Measurements from ENCODE around the gene LDLRAD3.

Gene LDLRAD3

GRCh38 chr11:35950082-35950481 is 6.2 kb downstream of the LDLRAD3 start:
- Histone ChIP-seq H3K27me3 (ENCODE audit: insufficient read depth, low read length) (no peaks in the 10 kb centered on the region), H3K36me3 (ENCODE audit: insufficient read depth, low read length) (no peaks in the 10 kb centered on the region), H3K9me3 (ENCODE audit: low read length) (peaks cover 4% of the 10 kb centered on the region), H3K4me3 (ENCODE audit: low read length) (no peak overlapping the region), H2AFZ (ENCODE audit: low read depth, low read length) (no peak overlapping the region), H3K4me1 (ENCODE audit: insufficient read depth, low read length) (peaks cover 14% of the 10 kb centered on the region)

- peaks cover 4% of the 10 kb centered on the region for H3K9me3 ChIP-seq (ENCODE audit: low read length)
- H2AFZ ChIP-seq (ENCODE audit: low read depth, low read length), result no peak overlapping the region
- no peak overlapping the region for H3K4me3 ChIP-seq (ENCODE audit: low read length)
- H3K36me3 ChIP-seq (ENCODE audit: insufficient read depth, low read length), result no peaks in the 10 kb centered on the region
- H3K27me3 ChIP-seq (ENCODE audit: insufficient read depth, low read length), result no peaks in the 10 kb centered on the region
- H3K4me1 ChIP-seq (ENCODE audit: insufficient read depth, low read length), result no peaks in the 10 kb centered on the region
Measured at GRCh38 chr11:35951680-35952079, 7.8 kb downstream of the LDLRAD3 start.

GRCh38 chr11:35953081-35953760 is 9.4 kb downstream of the LDLRAD3 start:
- H3K36me3 ChIP-seq (ENCODE audit: insufficient read depth, low read length), result no peaks in the 10 kb centered on the region
- no peak overlapping the region for H3K4me3 ChIP-seq (ENCODE audit: low read length)
- no peak overlapping the region for H2AFZ ChIP-seq (ENCODE audit: low read depth, low read length)
- no peaks in the 10 kb centered on the region for H3K4me1 ChIP-seq (ENCODE audit: insufficient read depth, low read length)
- peaks cover 6% of the 10 kb centered on the region for H3K9me3 ChIP-seq (ENCODE audit: low read length)
- H3K27me3 ChIP-seq (ENCODE audit: insufficient read depth, low read length), result no peaks in the 10 kb centered on the region

- Histone ChIP-seq H3K27me3 (ENCODE audit: insufficient read depth, low read length) (no peaks in the 10 kb centered on the region), H3K36me3 (ENCODE audit: insufficient read depth, low read length) (no peaks in the 10 kb centered on the region), H2AFZ (ENCODE audit: low read depth, low read length) (no peak overlapping the region), H3K4me3 (ENCODE audit: low read length) (no peak overlapping the region), H3K9me3 (ENCODE audit: low read length) (peaks cover 2% of the 10 kb centered on the region), H3K4me1 (ENCODE audit: insufficient read depth, low read length) (no peaks in the 10 kb centered on the region)
Measured at GRCh38 chr11:35954205-35954604, 10.3 kb downstream of the LDLRAD3 start.

- Histone ChIP-seq H3K4me1 (ENCODE audit: insufficient read depth, low read length) (no peaks in the 10 kb centered on the region), H3K36me3 (ENCODE audit: insufficient read depth, low read length) (no peaks in the 10 kb centered on the region), H3K9me3 (ENCODE audit: low read length) (peaks cover 2% of the 10 kb centered on the region), H2AFZ (ENCODE audit: low read depth, low read length) (no peak overlapping the region), H3K4me3 (ENCODE audit: low read length) (no peak overlapping the region), H3K27me3 (ENCODE audit: insufficient read depth, low read length) (no peaks in the 10 kb centered on the region)
Measured at GRCh38 chr11:35955636-35956035, 11.8 kb downstream of the LDLRAD3 start.

- Histone ChIP-seq H3K4me1 (ENCODE audit: insufficient read depth, low read length) (no peaks in the 10 kb centered on the region), H2AFZ (ENCODE audit: low read depth, low read length) (no peak overlapping the region), H3K36me3 (ENCODE audit: insufficient read depth, low read length) (no peaks in the 10 kb centered on the region), H3K4me3 (ENCODE audit: low read length) (no peak overlapping the region), H3K27me3 (ENCODE audit: insufficient read depth, low read length) (no peaks in the 10 kb centered on the region), H3K9me3 (ENCODE audit: low read length) (peaks cover 14% of the 10 kb centered on the region)
Measured at GRCh38 chr11:35962369-35963138, 18.7 kb downstream of the LDLRAD3 start.

- Histone ChIP-seq H3K27me3 (ENCODE audit: insufficient read depth, low read length) (no peaks in the 10 kb centered on the region), H2AFZ (ENCODE audit: low read depth, low read length) (no peak overlapping the region), H3K9me3 (ENCODE audit: low read length) (peaks cover 18% of the 10 kb centered on the region), H3K36me3 (ENCODE audit: insufficient read depth, low read length) (no peaks in the 10 kb centered on the region), H3K4me1 (ENCODE audit: insufficient read depth, low read length) (no peaks in the 10 kb centered on the region), H3K4me3 (ENCODE audit: low read length) (no peak overlapping the region)
Measured at GRCh38 chr11:35963911-35964310, 20.0 kb downstream of the LDLRAD3 start.

GRCh38 chr11:35964841-35965240 is 21.0 kb downstream of the LDLRAD3 start:
- no peak overlapping the region for H3K4me3 ChIP-seq (ENCODE audit: low read length)
- no peaks in the 10 kb centered on the region for H3K4me1 ChIP-seq (ENCODE audit: insufficient read depth, low read length)
- no peaks in the 10 kb centered on the region for H3K36me3 ChIP-seq (ENCODE audit: insufficient read depth, low read length)
- H3K9me3 ChIP-seq (ENCODE audit: low read length), result peaks cover 18% of the 10 kb centered on the region
- no peak overlapping the region for H2AFZ ChIP-seq (ENCODE audit: low read depth, low read length)
- H3K27me3 ChIP-seq (ENCODE audit: insufficient read depth, low read length), result no peaks in the 10 kb centered on the region

- H3K36me3 ChIP-seq (ENCODE audit: insufficient read depth, low read length), result no peaks in the 10 kb centered on the region
- no peak overlapping the region for H3K4me3 ChIP-seq (ENCODE audit: low read length)
- no peak overlapping the region for H2AFZ ChIP-seq (ENCODE audit: low read depth, low read length)
- no peaks in the 10 kb centered on the region for H3K4me1 ChIP-seq (ENCODE audit: insufficient read depth, low read length)
- H3K27me3 ChIP-seq (ENCODE audit: insufficient read depth, low read length), result no peaks in the 10 kb centered on the region
- peaks cover 21% of the 10 kb centered on the region for H3K9me3 ChIP-seq (ENCODE audit: low read length)
Measured at GRCh38 chr11:35967042-35967441, 23.2 kb downstream of the LDLRAD3 start.

- Histone ChIP-seq H3K27me3 (ENCODE audit: insufficient read depth, low read length) (no peaks in the 10 kb centered on the region), H3K4me3 (ENCODE audit: low read length) (no peak overlapping the region), H3K36me3 (ENCODE audit: insufficient read depth, low read length) (no peaks in the 10 kb centered on the region), H3K9me3 (ENCODE audit: low read length) (peaks cover 25% of the 10 kb centered on the region), H3K4me1 (ENCODE audit: insufficient read depth, low read length) (no peaks in the 10 kb centered on the region), H2AFZ (ENCODE audit: low read depth, low read length) (no peak overlapping the region)
Measured at GRCh38 chr11:35968386-35969088, 24.7 kb downstream of the LDLRAD3 start.

- Histone ChIP-seq H3K27me3 (ENCODE audit: insufficient read depth, low read length) (no peaks in the 10 kb centered on the region), H2AFZ (ENCODE audit: low read depth, low read length) (no peak overlapping the region), H3K9me3 (ENCODE audit: low read length) (peaks cover 23% of the 10 kb centered on the region), H3K36me3 (ENCODE audit: insufficient read depth, low read length) (no peaks in the 10 kb centered on the region), H3K4me1 (ENCODE audit: insufficient read depth, low read length) (no peaks in the 10 kb centered on the region), H3K4me3 (ENCODE audit: low read length) (no peak overlapping the region)
Measured at GRCh38 chr11:35969089-35970042, 25.5 kb downstream of the LDLRAD3 start.

GRCh38 chr11:35970445-35970844 is 26.6 kb downstream of the LDLRAD3 start:
- H3K9me3 ChIP-seq (ENCODE audit: low read length), result peaks cover 28% of the 10 kb centered on the region
- H3K36me3 ChIP-seq (ENCODE audit: insufficient read depth, low read length), result no peaks in the 10 kb centered on the region
- no peaks in the 10 kb centered on the region for H3K27me3 ChIP-seq (ENCODE audit: insufficient read depth, low read length)
- H2AFZ ChIP-seq (ENCODE audit: low read depth, low read length), result no peak overlapping the region
- no peak overlapping the region for H3K4me3 ChIP-seq (ENCODE audit: low read length)
- H3K4me1 ChIP-seq (ENCODE audit: insufficient read depth, low read length), result no peaks in the 10 kb centered on the region
